GM21737 (cell line): ENCODE data around the gene CFAP46.
"Not testable (repeated sequence)": the region's sequence is repeated elsewhere in the genome, so short reads cannot be mapped to it uniquely, and the experiment has no call there.

Source experiments
- ATAC-seq: cut with Tn5 transposase; IDR thresholded peaks from one replicate; pipeline ENCODE4 v1.9.1; 2021; ENCODE audit warnings: mild to moderate bottlenecking, moderate library complexity; ENCODE audit not compliant: unreplicated experiment

The CFAP46 gene

GRCh38 chr10:132847416-132847777 lies 95.0 kb downstream of the CFAP46 start:
- ATAC-seq: no peak

- ATAC-seq: no peak
These were observed 95.5 kb downstream of the CFAP46 start for GRCh38 chr10:132846631-132847415.

GRCh38 chr10:132845780-132846595 lies 96.4 kb downstream of the CFAP46 start:
- ATAC-seq: no peak

DNA sequence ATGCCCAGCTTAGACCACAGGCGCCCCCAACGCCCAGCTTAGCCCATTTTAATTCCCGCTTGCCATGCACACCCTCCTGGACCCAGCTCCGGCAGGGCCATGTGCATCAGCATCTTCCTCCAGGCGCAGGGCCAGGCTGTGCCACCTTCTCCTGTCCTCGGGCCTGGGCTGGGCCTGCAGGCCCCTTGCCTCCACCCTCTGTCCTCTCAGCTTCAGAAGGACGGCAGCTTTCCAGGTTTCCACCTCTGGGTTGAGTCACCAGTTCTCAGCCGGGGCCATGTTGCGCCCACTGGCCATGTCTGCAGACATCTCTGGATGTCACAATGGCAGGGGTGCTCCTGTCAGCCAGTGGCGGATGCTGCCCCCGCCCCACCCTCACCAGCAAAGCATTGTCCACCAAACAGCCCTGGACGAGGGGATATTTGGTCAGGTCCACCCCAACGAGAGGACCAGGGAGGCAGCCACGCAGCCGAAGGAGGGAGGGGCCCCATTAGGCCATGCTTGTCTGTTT lies 97.3 kb downstream of the CFAP46 start:
- ATAC-seq: no peak

DNA sequence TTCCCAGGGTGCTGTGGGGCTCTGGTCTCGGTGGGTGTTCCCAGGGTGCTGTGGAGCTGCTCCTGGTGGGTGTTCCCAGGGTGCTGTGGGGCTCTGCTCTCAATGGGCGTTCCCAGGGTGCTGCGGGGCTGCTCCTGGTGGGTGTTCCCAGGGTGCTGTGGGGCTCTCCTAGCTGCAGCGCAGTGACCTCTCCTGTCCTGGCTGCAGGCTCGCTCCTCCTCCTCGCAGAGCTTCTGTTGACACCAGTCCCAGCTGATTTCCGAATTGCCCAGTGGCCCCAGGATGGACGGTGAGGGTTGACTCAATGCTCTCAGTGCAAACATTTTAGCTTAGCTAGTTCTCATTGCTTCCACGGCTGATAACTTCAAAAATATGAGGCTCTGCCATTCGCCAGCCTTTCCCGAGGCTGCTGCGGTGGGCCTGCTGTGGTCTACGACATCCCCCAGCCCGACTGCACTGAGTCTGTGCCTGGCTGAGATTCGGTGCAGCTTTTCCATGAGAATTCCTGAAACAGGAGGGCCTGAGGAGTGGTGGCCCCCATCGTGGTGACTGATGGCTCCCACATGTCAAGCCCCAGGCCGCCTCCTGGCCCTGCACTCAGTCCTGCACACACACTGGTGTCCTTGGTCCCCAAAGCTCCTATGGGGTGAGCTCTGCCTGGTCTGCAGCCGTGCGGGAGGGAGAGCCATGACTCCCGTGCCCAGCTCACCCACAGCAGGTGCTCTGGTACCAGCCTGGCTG lies 98.1 kb downstream of the CFAP46 start:
- ATAC-seq: no peak

DNA sequence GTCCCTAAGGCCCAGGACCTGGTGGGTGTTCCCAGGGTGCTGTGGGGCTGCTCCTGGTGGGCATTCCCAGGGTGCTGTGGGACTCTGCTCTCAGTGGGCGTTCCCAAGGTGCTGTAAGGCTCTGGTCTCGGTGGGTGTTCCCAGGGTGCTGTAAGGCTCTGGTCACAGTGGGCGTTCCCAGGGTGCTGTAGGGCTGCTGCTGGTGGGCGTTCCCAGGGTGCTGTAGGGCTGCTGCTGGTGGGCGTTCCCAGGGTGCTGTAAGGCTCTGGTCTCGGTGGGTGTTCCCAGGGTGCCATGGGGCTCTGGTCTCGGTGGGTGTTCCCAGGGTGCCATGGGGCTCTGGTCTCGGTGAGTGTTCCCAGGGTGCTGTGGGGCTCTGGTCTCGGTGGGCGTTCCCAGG lies 99.1 kb downstream of the CFAP46 start:
- not testable (repeated sequence) for ATAC-seq

DNA sequence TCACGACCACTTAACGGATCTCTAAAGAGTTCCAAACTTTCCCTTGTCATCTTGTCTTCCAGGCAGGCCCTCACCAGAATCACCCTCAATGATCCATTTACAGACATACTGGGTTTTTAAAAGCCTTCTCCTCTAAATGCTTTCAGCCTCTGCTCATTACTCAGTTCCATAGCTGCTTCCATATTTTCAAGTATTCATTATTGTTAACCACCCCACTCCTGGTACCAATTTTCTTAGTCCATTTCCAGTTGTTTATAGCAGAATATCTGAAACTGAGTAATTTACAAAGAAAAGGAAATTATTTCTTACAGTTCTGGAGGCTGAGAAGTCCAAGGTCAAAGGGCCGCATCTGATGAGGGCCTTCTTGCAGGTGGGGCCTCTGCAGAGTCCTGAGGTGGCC lies 100.0 kb downstream of the CFAP46 start:
- no peak for ATAC-seq

GRCh38 chr10:132841615-132841975 lies 100.8 kb downstream of the CFAP46 start:
- no peak for ATAC-seq

- ATAC-seq: no peak
These were observed 101.4 kb downstream of the CFAP46 start for GRCh38 chr10:132840698-132841614.

DNA sequence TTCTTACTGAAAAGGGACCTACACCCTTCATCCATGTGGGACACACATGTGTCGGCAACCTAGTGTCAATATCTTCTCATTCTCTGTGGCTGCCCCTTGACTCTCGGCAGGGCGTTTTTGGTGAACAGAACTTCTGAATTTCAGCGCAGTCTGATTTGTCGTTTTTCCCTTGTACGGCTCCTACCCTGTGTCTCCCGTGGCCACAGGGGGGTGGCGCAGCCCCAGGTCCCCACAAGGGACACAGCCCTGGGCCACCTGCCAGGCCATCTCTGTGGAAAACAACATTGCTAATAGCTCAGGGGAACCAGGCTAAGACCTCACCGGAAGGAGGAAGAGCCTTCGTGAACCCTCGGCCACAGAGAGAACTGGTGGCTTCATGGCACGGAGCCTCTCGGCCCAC lies 103.3 kb downstream of the CFAP46 start:
- no peak for ATAC-seq

GRCh38 chr10:132838346-132838970 lies 103.9 kb downstream of the CFAP46 start:
- ATAC-seq: no peak

DNA sequence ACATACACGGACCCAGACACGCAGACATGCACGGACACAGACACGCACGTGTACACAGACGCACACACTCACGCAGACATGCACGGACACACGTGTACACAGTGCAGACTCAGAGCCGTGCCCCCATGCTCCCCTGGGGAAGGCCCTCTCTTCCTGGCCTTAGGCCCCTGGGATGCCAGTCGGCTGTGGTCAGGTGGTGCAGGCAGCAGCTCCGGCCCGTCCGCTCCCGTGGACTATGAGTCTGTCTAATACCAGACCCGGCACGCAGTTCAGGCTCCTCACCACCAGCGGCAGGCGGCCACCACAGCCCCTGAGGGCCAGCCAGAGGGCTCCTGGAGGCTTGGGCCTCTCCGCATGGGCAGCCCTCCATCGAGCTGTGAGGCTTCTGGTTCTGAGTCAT lies 104.5 kb downstream of the CFAP46 start:
- ATAC-seq: no peak

- ATAC-seq: no peak
These were observed 105.4 kb downstream of the CFAP46 start for GRCh38 chr10:132836832-132837540.

GRCh38 chr10:132836248-132836831 lies 106.0 kb downstream of the CFAP46 start:
- no peak for ATAC-seq

DNA sequence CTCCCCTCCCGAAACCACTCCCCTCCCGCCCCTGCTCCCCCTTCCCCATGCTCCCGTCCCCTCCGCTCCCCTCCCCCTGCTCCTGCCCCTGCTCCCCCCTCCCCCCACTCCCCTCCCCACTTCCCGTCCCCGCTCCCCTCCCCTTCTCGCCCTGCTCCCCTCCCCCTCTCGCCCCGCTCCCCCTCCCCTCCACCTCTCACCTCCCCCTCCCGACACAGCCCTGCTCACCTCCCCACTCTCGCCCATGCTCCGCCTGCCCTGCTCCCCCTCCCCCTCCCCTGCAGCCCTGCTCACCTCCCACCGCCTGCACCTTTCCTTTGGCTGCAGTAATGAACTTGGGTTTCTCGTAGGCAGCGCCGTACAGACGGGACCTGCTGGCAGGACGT lies 106.5 kb downstream of the CFAP46 start:
- no peak for ATAC-seq

DNA sequence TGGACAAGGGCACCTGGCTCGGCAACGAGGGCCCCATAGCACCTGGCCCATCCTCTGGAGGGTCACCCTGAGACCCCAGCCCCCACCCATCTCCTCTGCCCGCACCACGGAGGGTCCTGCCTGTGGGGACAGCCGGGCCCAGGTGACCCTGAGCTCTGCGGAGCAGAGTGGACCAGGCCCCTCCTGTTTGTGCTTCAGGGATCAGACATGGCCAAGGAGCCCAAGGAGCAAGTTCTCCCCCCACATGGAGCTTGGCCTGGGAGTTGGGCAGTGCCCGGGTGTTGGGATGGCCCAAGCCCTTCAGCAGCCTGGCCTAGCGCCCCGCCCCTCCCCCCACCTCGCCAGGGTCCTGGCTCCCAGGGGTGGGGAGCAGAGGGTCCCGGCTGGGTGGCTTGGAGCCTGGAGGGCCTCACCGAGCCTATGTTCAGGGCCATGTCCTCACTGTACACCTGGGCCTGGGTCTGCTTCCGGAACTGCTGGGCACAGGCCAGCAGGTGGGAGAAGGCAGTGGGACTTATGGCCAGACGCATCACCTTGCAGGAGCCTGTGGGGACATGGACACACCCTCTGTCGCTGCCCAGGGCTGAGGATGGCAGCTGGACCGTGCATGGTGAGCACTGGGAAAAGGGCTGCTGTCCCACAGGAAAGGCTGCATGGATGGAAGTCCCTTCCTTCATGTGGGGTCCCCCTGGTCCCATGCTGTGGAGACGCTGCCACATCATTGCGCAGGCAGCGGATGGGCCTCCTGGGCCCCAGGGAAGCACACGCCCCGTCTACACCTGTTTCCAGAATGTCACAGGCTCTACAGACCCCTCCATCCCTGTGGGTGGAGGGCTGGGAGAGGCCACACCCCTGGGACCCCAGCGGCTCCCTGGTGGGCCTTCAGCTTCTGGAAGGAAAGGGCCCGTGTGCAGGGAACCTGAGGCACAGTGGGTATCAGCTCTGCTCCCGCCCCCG lies 107.2 kb downstream of the CFAP46 start:
- ATAC-seq: no peak

- ATAC-seq: no peak
These were observed 108.0 kb downstream of the CFAP46 start for GRCh38 chr10:132834311-132834761.
